Stimulated activated CD8-positive, alpha-beta memory T cell treated with anti-CD3 and anti-CD28 coated beads, Interleukin-15, amount 100 ng/mL, for 24 hours (primary cell): ENCODE results near the gene VPS11.
A peak's percentile ranks its signal among the peaks of the same experiment; 100 is the strongest.

ENCODE experiments used
- DNase-seq: peaks from one replicate; pipeline ENCODE4 v3.0.0-alpha.2; 2020; ENCODE audit warnings: low read depth

VPS11 gene

DNA sequence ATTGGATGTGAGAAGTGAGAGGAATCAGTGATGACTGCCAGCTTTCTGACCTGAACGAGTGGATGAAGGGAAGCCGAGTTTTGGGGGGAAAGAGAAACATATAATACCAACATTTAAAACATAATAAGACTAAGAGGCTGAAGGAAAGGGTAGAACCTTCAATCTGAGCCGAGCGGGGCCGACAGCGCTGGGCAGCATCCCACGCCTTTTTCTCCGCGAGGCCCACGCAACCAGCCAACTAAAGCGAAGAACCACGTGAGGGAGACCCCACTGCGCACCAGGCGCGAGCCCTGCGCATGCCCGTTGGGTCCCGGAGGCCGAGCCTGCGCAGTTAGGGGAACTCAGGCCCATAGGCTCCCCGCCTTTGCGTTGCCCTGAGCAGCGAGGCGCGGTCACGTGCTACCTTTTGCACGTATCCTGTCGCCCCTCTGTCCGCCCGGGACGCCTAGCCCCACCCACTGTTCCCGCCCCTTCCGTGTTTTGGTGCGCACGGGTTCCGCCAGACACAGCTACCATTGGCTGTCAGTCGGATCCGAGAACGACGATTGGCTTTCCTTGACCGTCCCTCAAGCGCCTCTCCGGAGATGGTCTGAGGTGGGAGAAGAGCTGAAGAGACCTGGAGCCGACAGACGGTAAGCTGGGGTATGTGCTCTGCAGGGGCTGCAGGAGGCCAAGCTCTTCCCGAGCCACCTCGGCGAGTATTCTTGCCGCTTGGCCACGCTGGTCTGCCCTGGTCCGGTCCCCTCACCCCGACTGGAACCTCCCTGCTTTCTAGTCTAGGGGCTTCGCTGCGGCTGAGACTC is 53.6 kb downstream of the VPS11 start, which contains the start of gene HINFP:
Gene HINFP, plus strand, starts transcription at position 573 of the 803 bp plus-strand sequence. CDS start 5,365 bp downstream, outside the sequence.
- peak; percentile 97 for DNase-seq

DNA sequence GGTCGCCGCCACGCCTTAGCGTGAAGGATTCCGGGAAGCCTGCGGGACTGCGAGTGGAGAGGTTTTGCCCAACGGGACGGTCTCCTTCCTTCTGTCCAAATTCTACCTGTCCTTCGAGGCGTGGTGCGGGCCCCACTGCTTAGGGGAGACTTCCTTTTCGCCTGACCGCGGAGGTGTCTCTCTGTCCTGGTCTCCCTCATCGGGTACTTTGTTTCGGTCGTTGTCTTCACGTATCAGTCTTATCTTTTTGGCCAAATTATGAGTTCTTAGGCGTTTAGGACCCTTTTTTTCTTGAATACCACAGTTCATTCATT is 54.1 kb downstream of the VPS11 start:
- no peak for DNase-seq

DNA sequence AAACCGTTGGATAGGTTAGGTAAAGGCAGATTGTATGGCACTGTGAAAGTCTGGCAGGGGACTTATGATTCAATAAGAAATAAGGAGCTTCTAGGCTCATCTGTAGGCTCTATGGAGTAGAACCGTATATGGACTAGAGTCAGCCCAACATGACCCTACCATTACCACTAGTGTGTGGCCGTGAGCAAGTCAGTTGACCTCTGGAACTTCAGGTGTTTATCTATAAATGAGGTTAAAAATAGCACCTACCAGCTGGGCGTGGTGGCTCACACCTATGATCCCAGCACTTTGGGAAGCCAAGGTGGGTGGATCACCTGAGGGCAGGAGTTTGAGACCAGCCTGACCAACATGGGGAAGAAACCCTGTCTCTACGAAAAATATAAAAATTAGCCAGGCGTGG is 58.2 kb downstream of the VPS11 start:
- DNase-seq: no peak

DNA sequence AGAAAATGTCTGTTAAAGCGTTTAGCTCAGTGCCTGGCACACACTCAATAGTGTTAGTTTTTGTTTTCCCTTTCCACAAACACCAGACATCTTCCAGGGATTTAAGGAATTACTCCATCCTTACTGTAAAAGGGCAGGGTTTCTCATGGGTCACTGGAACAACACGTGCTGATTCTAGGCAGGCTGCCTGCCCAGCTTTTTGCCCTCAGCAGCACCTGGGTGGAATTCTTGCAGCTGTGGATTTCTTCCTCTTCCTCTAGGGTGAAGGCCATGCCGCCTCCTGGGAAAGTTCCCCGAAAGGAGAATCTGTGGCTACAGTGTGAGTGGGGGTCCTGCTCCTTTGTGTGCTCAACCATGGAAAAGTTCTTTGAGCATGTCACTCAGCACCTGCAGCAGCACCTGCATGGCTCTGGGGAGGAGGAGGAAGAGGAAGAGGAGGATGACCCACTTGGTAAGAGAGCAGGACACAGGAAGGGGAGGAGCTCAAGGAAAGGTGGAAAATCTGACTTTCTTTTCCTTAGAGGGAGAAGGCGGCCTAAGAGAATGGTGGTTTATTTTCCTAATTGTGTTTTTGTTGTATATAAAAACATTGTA is 59.2 kb downstream of the VPS11 start:
- no peak for DNase-seq

DNA sequence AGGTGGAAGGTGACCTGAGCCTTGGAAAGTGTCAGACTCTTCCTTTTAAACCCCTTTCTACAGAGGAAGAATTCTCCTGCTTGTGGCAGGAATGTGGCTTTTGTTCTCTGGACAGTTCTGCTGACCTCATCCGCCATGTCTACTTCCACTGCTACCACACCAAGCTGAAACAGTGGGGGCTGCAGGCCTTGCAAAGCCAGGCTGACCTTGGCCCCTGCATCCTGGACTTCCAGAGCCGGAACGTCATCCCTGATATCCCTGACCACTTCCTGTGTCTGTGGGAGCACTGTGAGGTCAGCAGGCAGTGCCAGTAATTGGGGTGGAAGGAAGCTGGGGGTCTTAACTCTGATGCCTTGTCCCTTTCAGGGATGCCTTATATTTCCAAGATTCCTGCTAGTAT is 63.0 kb downstream of the VPS11 start:
- DNase-seq: no peak
